GM10266 (cell line): ENCODE measurements around the gene MLST8.

Experiments used
- DNase-seq: peaks from one replicate; pipeline ENCODE4 v3.0.0; 2012; ENCODE audit errors: extremely low spot score
- TF ChIP-seq, protein P1 (sequence below): IDR thresholded peaks from 2 replicates; pipeline ENCODE4 v1.5.1; 2012; ENCODE audit warnings: mild to moderate bottlenecking, low read depth; ENCODE audit not compliant: control insufficient read depth, insufficient read depth; ENCODE audit errors: missing control alignments

The MLST8 gene

GRCh38 chr16:2174396-2175131 lies 30.7 kb upstream of the MLST8 start:
- DNase-seq: no peak
- TF ChIP-seq, protein P1, sequence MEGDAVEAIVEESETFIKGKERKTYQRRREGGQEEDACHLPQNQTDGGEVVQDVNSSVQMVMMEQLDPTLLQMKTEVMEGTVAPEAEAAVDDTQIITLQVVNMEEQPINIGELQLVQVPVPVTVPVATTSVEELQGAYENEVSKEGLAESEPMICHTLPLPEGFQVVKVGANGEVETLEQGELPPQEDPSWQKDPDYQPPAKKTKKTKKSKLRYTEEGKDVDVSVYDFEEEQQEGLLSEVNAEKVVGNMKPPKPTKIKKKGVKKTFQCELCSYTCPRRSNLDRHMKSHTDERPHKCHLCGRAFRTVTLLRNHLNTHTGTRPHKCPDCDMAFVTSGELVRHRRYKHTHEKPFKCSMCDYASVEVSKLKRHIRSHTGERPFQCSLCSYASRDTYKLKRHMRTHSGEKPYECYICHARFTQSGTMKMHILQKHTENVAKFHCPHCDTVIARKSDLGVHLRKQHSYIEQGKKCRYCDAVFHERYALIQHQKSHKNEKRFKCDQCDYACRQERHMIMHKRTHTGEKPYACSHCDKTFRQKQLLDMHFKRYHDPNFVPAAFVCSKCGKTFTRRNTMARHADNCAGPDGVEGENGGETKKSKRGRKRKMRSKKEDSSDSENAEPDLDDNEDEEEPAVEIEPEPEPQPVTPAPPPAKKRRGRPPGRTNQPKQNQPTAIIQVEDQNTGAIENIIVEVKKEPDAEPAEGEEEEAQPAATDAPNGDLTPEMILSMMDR: no peak

- TF ChIP-seq, protein P1: no peak
- no peak for DNase-seq
Measured at GRCh38 chr16:2175454-2175853, 29.8 kb upstream of the MLST8 start.

DNA sequence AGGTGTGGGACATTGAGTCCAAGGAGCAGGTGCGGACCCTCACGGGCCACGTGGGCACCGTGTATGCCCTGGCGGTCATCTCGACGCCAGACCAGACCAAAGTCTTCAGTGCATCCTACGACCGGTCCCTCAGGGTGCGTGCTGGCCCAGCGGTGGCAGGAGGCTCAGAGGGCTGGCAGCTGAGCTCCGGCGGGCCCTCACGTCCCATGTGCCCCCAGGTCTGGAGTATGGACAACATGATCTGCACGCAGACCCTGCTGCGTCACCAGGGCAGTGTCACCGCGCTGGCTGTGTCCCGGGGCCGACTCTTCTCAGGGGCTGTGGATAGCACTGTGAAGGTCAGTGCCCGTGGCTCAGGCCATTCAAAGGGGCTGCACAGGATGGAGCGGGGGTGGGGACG lies 29.2 kb upstream of the MLST8 start:
- no peak for DNase-seq
- TF ChIP-seq, protein P1: no peak

- no peak for DNase-seq
- TF ChIP-seq, protein P1: no peak
Measured at GRCh38 chr16:2177101-2177500, 28.2 kb upstream of the MLST8 start.

DNA sequence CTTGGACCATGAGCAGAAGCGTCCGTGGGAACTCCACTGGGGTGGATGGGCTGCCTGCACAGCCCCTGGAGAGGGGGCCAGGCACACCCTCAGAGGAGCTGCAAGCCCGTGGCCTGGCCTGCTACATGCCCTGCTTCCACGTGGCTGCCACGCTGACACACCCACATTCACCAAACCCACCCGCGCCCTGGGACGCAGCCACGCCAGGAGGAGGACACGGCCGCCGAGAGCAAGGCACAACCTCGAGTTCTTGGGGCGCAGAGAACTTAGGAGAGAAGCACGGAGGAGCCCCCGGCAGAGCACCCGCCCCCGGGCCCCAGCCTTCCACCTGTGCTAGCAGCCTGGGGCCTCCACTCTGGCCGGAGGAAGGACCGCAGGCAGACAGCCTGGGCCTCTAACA lies 27.7 kb upstream of the MLST8 start:
- DNase-seq: no peak
- TF ChIP-seq, protein P1: no peak

- TF ChIP-seq, protein P1: no peak
- peak; percentile 62 for DNase-seq
Measured at GRCh38 chr16:2178321-2179106, 26.7 kb upstream of the MLST8 start.

- no peak for DNase-seq
- TF ChIP-seq, protein P1: no peak
Measured at GRCh38 chr16:2179107-2179501, 26.1 kb upstream of the MLST8 start.
